ENCODE data around the gene TNFRSF19. TPM values are rescaled to one million over a fixed set of nuclear protein-coding genes. Genes with fewer than 3 reads are reported as not detected.

The TNFRSF19 gene
- total RNA-seq, 2 experiments from 2014 or later: not detected

DNA sequence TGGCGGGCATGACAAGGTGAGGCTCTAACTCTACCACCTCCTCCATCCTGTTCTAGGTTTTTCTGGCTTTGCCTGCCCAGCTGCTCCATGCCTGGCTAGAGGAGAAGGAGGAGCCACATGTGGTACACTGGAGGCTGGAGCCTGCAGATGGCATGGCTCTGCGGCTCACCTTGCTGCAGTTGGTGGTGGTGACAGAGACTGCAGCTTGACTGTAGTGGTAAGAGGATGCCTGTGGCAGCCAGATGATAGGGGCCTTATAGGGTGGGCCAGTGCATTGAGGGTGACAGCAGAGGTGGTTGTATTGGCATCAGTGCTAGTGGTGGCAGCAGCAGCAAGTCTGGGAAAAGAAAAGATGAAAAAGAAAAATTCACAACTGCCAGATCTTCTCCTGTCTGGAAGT, 146.2 kb downstream of the TNFRSF19 start:
- POLR2A ChIA-PET: interaction anchor here (1.3 kb wide), 1 partner anchor 18 kb away, joined by 3 read pairs; no protein-coding TSS in a partner anchor
- Histone ChIP-seq H3K4me1 (ENCODE audit: insufficient read depth, low read length, poor library complexity, severe bottlenecking) (no peaks in the 10 kb centered on the region), H3K4me3 (ENCODE audit: low read depth, low read length, poor library complexity, severe bottlenecking) (no peak overlapping the region), H3K79me2 (ENCODE audit: insufficient read depth, low read depth, low read length) (no peaks in the 10 kb centered on the region), H3K9me2 (ENCODE audit: insufficient read depth, low read length) (no peaks in the 10 kb centered on the region), H3K27ac (ENCODE audit: low read depth, low read length, poor library complexity, severe bottlenecking) (no peak overlapping the region), H2AFZ (ENCODE audit: low read length) (no peak overlapping the region), H3K4me2 (ENCODE audit: low read length) (no peak overlapping the region), H3K36me3 (ENCODE audit: insufficient read depth, low read length) (no peaks in the 10 kb centered on the region), H3K9me3 (ENCODE audit: low read length) (no peaks in the 10 kb centered on the region), H4K20me1 (ENCODE audit: insufficient read depth, low read length) (no peaks in the 10 kb centered on the region)
- intact Hi-C loops (cut with micrococcal nuclease; ENCODE audit: unreplicated experiment): no loop called here
- TF ChIP-seq EZH2phosphoT487 (IDR thresholded peaks at IDR 0.05; ENCODE audit: borderline replicate concordance, low read depth, low read length): no peak
- TF ChIP-seq, protein P1, sequence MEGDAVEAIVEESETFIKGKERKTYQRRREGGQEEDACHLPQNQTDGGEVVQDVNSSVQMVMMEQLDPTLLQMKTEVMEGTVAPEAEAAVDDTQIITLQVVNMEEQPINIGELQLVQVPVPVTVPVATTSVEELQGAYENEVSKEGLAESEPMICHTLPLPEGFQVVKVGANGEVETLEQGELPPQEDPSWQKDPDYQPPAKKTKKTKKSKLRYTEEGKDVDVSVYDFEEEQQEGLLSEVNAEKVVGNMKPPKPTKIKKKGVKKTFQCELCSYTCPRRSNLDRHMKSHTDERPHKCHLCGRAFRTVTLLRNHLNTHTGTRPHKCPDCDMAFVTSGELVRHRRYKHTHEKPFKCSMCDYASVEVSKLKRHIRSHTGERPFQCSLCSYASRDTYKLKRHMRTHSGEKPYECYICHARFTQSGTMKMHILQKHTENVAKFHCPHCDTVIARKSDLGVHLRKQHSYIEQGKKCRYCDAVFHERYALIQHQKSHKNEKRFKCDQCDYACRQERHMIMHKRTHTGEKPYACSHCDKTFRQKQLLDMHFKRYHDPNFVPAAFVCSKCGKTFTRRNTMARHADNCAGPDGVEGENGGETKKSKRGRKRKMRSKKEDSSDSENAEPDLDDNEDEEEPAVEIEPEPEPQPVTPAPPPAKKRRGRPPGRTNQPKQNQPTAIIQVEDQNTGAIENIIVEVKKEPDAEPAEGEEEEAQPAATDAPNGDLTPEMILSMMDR (conservative IDR thresholded peaks at IDR 0.05; ENCODE audit: low read length): no peak
- no TSS peak for BruUV-seq (replicated peaks)
- no peak for DNase-seq (ENCODE audit: low spot score)
- CTCF ChIA-PET (ENCODE audit: unreplicated experiment): no interaction called here

DNA sequence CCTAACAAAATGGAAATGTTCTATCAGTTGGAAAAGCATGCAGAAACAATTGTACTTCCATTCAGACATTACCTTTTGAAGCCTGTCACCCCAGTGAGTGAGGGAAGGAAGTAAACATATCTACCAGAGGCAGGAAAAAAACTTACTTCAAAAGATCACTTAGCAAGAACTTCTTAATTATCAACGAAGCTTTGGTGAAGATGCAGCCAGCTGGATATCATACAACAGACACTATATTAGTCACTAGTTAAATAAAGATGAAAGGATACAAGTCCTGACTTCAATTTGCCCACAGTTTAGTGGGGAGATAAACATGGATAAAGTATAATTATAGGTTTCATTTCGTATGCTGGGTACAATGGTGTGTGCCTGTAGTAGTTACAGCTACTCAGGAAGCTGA, 148.8 kb downstream of the TNFRSF19 start:
- Histone ChIP-seq H3K79me2 (ENCODE audit: insufficient read depth, low read depth, low read length) (no peaks in the 10 kb centered on the region), H3K9me3 (ENCODE audit: low read length) (no peaks in the 10 kb centered on the region), H3K4me1 (ENCODE audit: insufficient read depth, low read length, poor library complexity, severe bottlenecking) (no peaks in the 10 kb centered on the region), H3K4me2 (ENCODE audit: low read length) (no peak overlapping the region), H3K9me2 (ENCODE audit: insufficient read depth, low read length) (no peaks in the 10 kb centered on the region), H2AFZ (ENCODE audit: low read length) (no peak overlapping the region), H3K36me3 (ENCODE audit: insufficient read depth, low read length) (no peaks in the 10 kb centered on the region), H3K27ac (ENCODE audit: low read depth, low read length, poor library complexity, severe bottlenecking) (no peak overlapping the region), H3K4me3 (ENCODE audit: low read depth, low read length, poor library complexity, severe bottlenecking) (no peak overlapping the region), H4K20me1 (ENCODE audit: insufficient read depth, low read length) (no peaks in the 10 kb centered on the region)
- no peak for TF ChIP-seq EZH2phosphoT487 (IDR thresholded peaks at IDR 0.05; ENCODE audit: borderline replicate concordance, low read depth, low read length)
- TF ChIP-seq, protein P1 (conservative IDR thresholded peaks at IDR 0.05; ENCODE audit: low read length): no peak
- no TSS peak for BruUV-seq (replicated peaks)
- POLR2A ChIA-PET: no interaction called here
- intact Hi-C loops (cut with micrococcal nuclease; ENCODE audit: unreplicated experiment): no loop called here
- CTCF ChIA-PET (ENCODE audit: unreplicated experiment): no interaction called here
- DNase-seq (ENCODE audit: low spot score): no peak

DNA sequence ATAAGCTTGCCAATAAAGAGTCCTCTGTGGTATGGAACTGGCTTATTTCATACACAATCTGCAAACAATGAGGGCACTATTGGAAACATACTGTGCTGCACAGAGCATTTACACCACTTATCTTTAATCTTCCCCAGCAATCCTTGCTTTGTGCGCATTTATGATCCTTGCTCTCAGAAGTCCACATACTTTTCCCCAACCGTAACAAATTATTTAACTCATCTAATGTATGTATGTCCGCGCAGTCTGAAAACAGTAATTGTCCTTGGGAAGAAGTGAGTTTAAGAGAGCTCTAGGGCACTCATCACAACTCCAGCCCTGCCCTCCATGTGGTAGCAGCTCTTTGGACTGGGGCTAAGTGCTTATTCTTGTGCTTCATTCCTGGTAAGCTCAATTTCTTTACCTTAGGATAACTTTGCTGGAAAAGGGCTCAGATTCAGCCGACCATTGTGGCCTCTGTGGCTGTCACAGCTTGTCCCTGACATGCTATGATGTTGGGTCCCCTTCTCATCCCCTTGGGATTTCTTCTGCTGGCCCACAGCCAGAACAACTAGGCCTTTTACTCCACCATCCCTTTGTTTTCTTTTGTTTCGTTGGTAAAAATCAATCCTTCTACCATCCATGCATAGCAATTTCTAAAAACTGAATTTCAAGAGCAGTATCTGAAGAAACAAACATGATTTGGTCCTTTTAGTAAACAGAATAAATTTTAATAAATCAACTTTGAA, 152.7 kb downstream of the TNFRSF19 start:
- H3K9me2 ChIP-seq (ENCODE audit: insufficient read depth, low read length): no peaks in the 10 kb centered on the region
- no peaks in the 10 kb centered on the region for H4K20me1 ChIP-seq (ENCODE audit: insufficient read depth, low read length)
- ChIA-PET POLR2A (interaction anchor here (1.7 kb wide), 1 partner anchor 21 kb away, joined by 5 read pairs; no protein-coding TSS in a partner anchor), CTCF (ENCODE audit: unreplicated experiment) (no interaction called here)
- H3K79me2 ChIP-seq (ENCODE audit: insufficient read depth, low read depth, low read length): no peaks in the 10 kb centered on the region
- no peaks in the 10 kb centered on the region for H3K36me3 ChIP-seq (ENCODE audit: insufficient read depth, low read length)
- H3K4me1 ChIP-seq (ENCODE audit: insufficient read depth, low read length, poor library complexity, severe bottlenecking): no peaks in the 10 kb centered on the region
- no peak for TF ChIP-seq EZH2phosphoT487 (IDR thresholded peaks at IDR 0.05; ENCODE audit: borderline replicate concordance, low read depth, low read length)
- TF ChIP-seq, protein P1 (conservative IDR thresholded peaks at IDR 0.05; ENCODE audit: low read length): no peak
- no TSS peak for BruUV-seq (replicated peaks)
- no peak overlapping the region for H2AFZ ChIP-seq (ENCODE audit: low read length)
- intact Hi-C loops (cut with micrococcal nuclease; ENCODE audit: unreplicated experiment): no loop called here
- no peaks in the 10 kb centered on the region for H3K9me3 ChIP-seq (ENCODE audit: low read length)
- no peak overlapping the region for H3K4me3 ChIP-seq (ENCODE audit: low read depth, low read length, poor library complexity, severe bottlenecking)
- no peak for DNase-seq (ENCODE audit: low spot score)
- no peak overlapping the region for H3K4me2 ChIP-seq (ENCODE audit: low read length)
- H3K27ac ChIP-seq (ENCODE audit: low read depth, low read length, poor library complexity, severe bottlenecking): no peak overlapping the region

Measured in OCI-LY7 (cell line).